Colonic mucosa (tissue), 4 donors: Measurements from ENCODE around the gene IFI27. TPM values are rescaled to one million over a fixed set of nuclear protein-coding genes. Genes with fewer than 3 reads are reported as not detected.

Experiments used
- DNase-seq: peaks from one replicate; pipeline ENCODE4 v3.0.0-alpha.2; 2020
- H3K27ac ChIP-seq: fragments of 200-600 bp; one replicate; pipeline ENCODE4 v1.8.0; 2021
- H3K27me3 ChIP-seq: fragments of 200-600 bp; one replicate; pipeline ENCODE4 v1.8.0; 2021
- H3K36me3 ChIP-seq: fragments of 200-600 bp; one replicate; pipeline ENCODE4 v1.8.0; 2021
- H3K4me1 ChIP-seq: fragments of 200-600 bp; one replicate; pipeline ENCODE4 v1.8.0; 2021; ENCODE audit warnings: mild to moderate bottlenecking
- H3K4me3 ChIP-seq: fragments of 200-600 bp; one replicate; pipeline ENCODE4 v1.8.0; 2021
- H3K9ac ChIP-seq, 2 donors: one replicate each; pipeline ENCODE4 v1.7.0; 2013; ENCODE audit warnings: control low read depth in 2 of 2, low read depth in 2 of 2, low read length in 2 of 2
- H3K9me3 ChIP-seq: fragments of 200-600 bp; one replicate; pipeline ENCODE4 v1.8.0; 2021
- CTCF ChIP-seq: fragments of 200-600 bp; IDR thresholded peaks from one replicate; pipeline ENCODE4 v1.8.0; 2022; ENCODE audit warnings: antibody characterized with exemption, mild to moderate bottlenecking
- intact Hi-C: fragments of 100-400 bp; cut with DNase I; formaldehyde crosslinking; loops from one replicate; pipeline ENCODE4 v1.14.1; 2022
- total RNA-seq, 2 donors: library from RNA; stranded (reverse); fragmentation: NEBNext Ultra II Directional in 1 of 2; extraction: Animal tissue kit (Norgen Biotek cat#: 25700) in 1 of 2; gene quantifications; one replicate each; pipeline ENCODE4 v1.2.1, GENCODE V29; 2021
- donor health status: healthy.
- donor health status: DM: no; HTN: no; CAD: no.
- donor health status: DM: no; HTN: no; CAD: no.

IFI27 gene
- total RNA-seq, 2 donors from 2014 or later: 219 to 709 TPM

GRCh38 chr14:94077111-94077821 is 33.3 kb upstream of the IFI27 start:
- no peak for DNase-seq
- Histone ChIP-seq H3K27me3 (no peaks in the 10 kb centered on the region), H3K36me3 (no peaks in the 10 kb centered on the region), H3K27ac (no peak overlapping the region), H3K9ac (no peak overlapping the region), H3K4me3 (no peak overlapping the region), H3K9me3 (no peaks in the 10 kb centered on the region), H3K4me1 (peaks cover 15% of the 10 kb centered on the region)
- TF ChIP-seq CTCF: no peak
- intact Hi-C loops: no loop called here

- H3K27ac ChIP-seq: no peak overlapping the region
- H3K4me3 ChIP-seq: no peak overlapping the region
- peaks cover 20% of the 10 kb centered on the region for H3K4me1 ChIP-seq
- H3K9ac ChIP-seq: no peak overlapping the region
- TF ChIP-seq CTCF: no peak
- intact Hi-C loops: no loop called here
- no peak for DNase-seq
- no peaks in the 10 kb centered on the region for H3K27me3 ChIP-seq
- H3K36me3 ChIP-seq: no peaks in the 10 kb centered on the region
- H3K9me3 ChIP-seq: no peaks in the 10 kb centered on the region
Observed at GRCh38 chr14:94077823-94078222, 32.7 kb upstream of the IFI27 start.

- H3K9me3 ChIP-seq: no peaks in the 10 kb centered on the region
- H3K27me3 ChIP-seq: no peaks in the 10 kb centered on the region
- H3K4me1 ChIP-seq: peaks cover 20% of the 10 kb centered on the region
- peak overlapping the region; percentile 90 for H3K27ac ChIP-seq
- DNase-seq: no peak
- H3K4me3 ChIP-seq: peak overlapping the region; percentile 99
- no peaks in the 10 kb centered on the region for H3K36me3 ChIP-seq
- H3K9ac ChIP-seq: peak overlapping the region; percentile 80 to 94
- intact Hi-C loops: no loop called here
- no peak for TF ChIP-seq CTCF
Observed at GRCh38 chr14:94079891-94080620, 30.5 kb upstream of the IFI27 start.

- H3K4me3 ChIP-seq: peak within 1 kb of the TSS; percentile 99
- H3K9ac ChIP-seq: peak within 1 kb of the TSS; percentile 80 to 94
- intact Hi-C loops: no loop called here
- H3K9me3 ChIP-seq: no peaks in the 10 kb centered on the region
- H3K27me3 ChIP-seq: no peaks in the 10 kb centered on the region
- DNase-seq: peak; percentile 97
- H3K27ac ChIP-seq: peak within 1 kb of the TSS; percentile 90
- TF ChIP-seq CTCF: no peak
- peaks cover 20% of the 10 kb centered on the region for H3K4me1 ChIP-seq
- no peaks in the 10 kb centered on the region for H3K36me3 ChIP-seq
Observed at GRCh38 chr14:94080621-94081385, 29.7 kb upstream of the IFI27 start, which contains the start of the genes DDX24 and IFI27L1. DDX24 (minus strand) TSS chr14:94081202; CDS start chr14:94079742, 1,460 bp downstream. IFI27L1 (plus strand) TSS chr14:94081310; CDS start chr14:94096938, 15,628 bp downstream.

- no peak for TF ChIP-seq CTCF
Observed at GRCh38 chr14:94081386-94081820, 29.1 kb upstream of the IFI27 start.

More at GRCh38 chr14:94081386-94081820, 29.1 kb upstream of the IFI27 start:
- no peaks in the 10 kb centered on the region for H3K9me3 ChIP-seq
- H3K4me1 ChIP-seq: peaks cover 20% of the 10 kb centered on the region
- no peaks in the 10 kb centered on the region for H3K27me3 ChIP-seq
- DNase-seq: no peak
- H3K36me3 ChIP-seq: no peaks in the 10 kb centered on the region
- peak overlapping the region; percentile 90 for H3K27ac ChIP-seq
- H3K4me3 ChIP-seq: peak overlapping the region; percentile 99
- intact Hi-C loops: no loop called here
- H3K9ac ChIP-seq: peak overlapping the region; percentile 55 to 94
